ENCODE measurements around the gene PAPSS2.

- TF ChIP-seq EZH2 (IDR thresholded peaks at IDR 0.05) (no peak), FOXP2 (optimal IDR thresholded peaks at IDR 0.05; ENCODE audit: control extremely low read depth, extremely low read length, insufficient read depth) (no peak)
Observed at GRCh38 chr10:87642988-87643387, 16.7 kb upstream of the PAPSS2 start.

Data from SK-N-MC (cell line).